HG03135 (cell line): ENCODE results near the gene OR52E5.

Source experiments
- ATAC-seq: cut with Tn5 transposase; IDR thresholded peaks from one replicate; pipeline ENCODE4 v1.9.1; 2021; ENCODE audit warnings: mild to moderate bottlenecking, moderate library complexity; ENCODE audit not compliant: unreplicated experiment

Gene OR52E5

GRCh38 chr11:5932671-5933070 lies 39.7 kb downstream of the OR52E5 start:
- no peak for ATAC-seq

- ATAC-seq: no peak
These were observed 40.1 kb downstream of the OR52E5 start for GRCh38 chr11:5933116-5933515.

- ATAC-seq: no peak
These were observed 45.0 kb downstream of the OR52E5 start for GRCh38 chr11:5937868-5938602.

GRCh38 chr11:5938603-5938965 lies 45.6 kb downstream of the OR52E5 start:
- ATAC-seq: no peak

GRCh38 chr11:5940748-5941147 lies 47.7 kb downstream of the OR52E5 start:
- no peak for ATAC-seq

GRCh38 chr11:5941951-5942350 lies 48.9 kb downstream of the OR52E5 start, which contains the start of gene OR56A3:
OR56A3 (plus strand) TSS chr11:5942251; CDS start chr11:5947347, 5,096 bp downstream.
- ATAC-seq: no peak
